Kasumi-1 (cell line): Measurements from ENCODE around the gene LRRC70.
"Not testable (repeated sequence)": the region's sequence is repeated elsewhere in the genome, so short reads cannot be mapped to it uniquely, and the experiment has no call there.

Experiments used
- DNase-seq, 2 experiments: peaks; one replicate each; lab custom pipeline; 2025; lab: John Stamatoyannopoulos, UW

The LRRC70 gene

GRCh38 chr5:62607615-62608014, 29.0 kb downstream of the LRRC70 start:
- no peak for DNase-seq

- no peak for DNase-seq
Observed at GRCh38 chr5:62608529-62609511, 30.2 kb downstream of the LRRC70 start.

- no peak for DNase-seq
Observed at GRCh38 chr5:62614355-62614754, 35.7 kb downstream of the LRRC70 start.

GRCh38 chr5:62616615-62617277, 38.1 kb downstream of the LRRC70 start:
- DNase-seq: no peak

GRCh38 chr5:62617943-62618342, 39.3 kb downstream of the LRRC70 start:
- no peak for DNase-seq

- DNase-seq: no peak
Observed at GRCh38 chr5:62620761-62621160, 42.1 kb downstream of the LRRC70 start.

GRCh38 chr5:62621280-62621679, 42.7 kb downstream of the LRRC70 start:
- DNase-seq: no peak

GRCh38 chr5:62623271-62623670, 44.7 kb downstream of the LRRC70 start:
- no peak for DNase-seq

GRCh38 chr5:62624436-62624835, 45.8 kb downstream of the LRRC70 start:
- DNase-seq: not testable (repeated sequence)

GRCh38 chr5:62626534-62626933, 47.9 kb downstream of the LRRC70 start:
- DNase-seq: no peak

GRCh38 chr5:62627121-62627520, 48.5 kb downstream of the LRRC70 start:
- no peak for DNase-seq

GRCh38 chr5:62627901-62628300, 49.3 kb downstream of the LRRC70 start:
- no peak for DNase-seq
